Measurements from ENCODE around the gene TXNRD3.

TXNRD3 gene

DNA sequence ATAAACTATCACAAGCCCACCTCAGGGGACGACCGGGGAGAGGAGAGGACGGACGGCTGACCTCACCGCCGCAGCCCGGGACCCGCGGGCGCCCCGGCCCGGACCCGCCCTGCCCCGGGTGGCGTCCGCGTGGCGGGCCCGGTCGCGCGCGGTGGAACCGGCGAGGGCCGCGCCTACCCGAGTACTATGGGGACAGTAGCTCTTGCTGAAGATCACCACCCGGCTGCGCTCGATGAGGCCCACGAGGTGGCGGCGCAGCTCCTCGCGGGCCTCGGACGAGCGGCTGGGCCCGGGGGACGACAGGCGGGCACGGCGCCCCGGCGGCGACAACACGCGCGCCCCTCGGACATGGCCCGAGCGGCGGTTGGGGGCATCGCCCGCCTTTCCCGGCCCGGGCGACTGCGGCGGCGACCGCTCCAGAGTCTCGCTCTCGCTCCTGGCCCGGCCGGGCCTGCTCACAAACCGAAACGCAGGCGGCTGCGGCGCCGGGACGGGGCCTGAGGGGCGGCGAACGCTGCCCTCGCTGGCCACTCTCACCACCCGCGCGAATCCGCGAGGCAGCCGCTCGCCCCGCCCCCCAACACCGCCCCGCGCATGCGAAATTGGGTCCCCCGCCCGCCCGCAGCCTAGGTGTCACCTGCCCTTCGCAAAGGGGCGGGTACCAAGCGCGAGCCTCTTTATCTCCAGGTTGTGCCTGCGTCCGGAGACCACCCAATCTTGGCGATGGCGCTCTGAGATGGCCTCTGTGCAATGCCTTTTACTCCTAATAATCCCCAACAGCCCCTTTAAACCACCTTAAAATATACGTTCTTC is at the start of gene TXNRD3:
Gene TXNRD3 (minus strand): TSS at position 554 of the 813 bp plus-strand sequence.
- peak; percentile 69 for DNase-seq

DNA sequence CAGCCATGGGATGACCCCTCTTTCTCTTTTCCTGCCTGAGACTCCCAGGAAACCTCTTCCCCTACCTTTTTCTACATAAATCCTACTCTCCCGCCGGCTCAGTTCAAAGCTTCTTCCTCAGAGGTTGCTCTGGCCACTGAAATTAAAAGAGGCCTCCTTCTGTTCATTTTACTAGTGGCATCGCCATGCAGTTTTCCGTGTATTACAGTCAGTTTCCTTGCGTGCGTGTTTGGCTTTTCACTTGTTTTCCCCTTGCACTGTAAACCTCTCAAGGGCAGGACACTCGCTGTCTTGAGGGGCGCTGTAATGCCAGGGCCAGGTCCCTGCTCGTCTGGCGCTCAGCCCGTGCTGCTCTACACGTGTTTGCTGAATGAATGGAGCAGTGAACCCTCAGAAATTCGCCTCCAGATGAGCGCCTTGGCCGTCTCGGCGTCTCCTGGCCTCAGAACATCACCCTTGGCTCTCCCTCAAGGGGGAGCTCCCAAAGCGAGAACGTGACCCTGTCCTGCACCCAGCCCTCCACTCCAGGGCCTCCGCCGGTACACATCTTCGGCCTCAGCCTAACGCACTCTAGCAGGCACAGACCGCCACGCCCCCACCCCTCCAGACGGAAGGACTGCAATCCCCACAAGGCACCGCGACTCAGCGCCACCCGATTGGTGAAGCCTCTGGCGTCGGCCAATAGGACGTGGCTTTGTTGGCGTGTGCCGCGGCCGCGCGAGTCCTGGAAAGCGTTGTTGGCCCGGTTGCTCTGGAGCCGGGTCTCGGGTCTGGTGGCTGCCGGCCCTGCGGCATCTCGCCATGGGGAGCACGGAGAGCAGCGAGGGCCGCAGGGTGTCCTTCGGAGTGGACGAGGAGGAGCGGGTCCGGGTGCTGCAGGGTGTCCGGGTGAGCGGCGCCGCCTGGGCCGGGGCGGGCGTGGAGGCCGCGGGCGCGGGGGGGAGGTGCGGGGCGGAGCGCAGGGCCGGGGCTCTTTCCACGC is 48.9 kb upstream of the TXNRD3 start, which contains the start of gene CHCHD6:
Gene CHCHD6 (plus strand): TSS at position 729 of the 982 bp plus-strand sequence. CDS start 73 bp downstream, at position 802.
- DNase-seq = peak; percentile 97

DNA sequence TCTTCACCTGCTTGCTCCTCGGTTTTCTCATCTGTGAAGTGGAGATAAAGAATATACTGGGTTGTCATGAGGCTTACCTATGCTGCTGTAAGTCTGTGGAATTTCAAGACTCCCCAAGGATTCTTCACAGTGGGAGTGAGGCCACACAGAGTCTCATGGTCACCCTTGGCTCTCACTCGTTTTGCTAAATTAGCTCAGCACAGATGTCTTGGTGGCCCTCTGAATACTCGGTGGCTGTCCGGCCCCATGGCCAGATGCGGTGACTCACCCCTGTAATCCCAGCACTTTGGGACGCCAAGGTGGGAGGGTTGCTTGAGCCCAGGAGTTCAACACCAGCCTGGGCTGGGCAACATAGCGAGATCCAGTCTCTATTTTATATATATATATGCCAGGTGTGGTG is 44.1 kb upstream of the TXNRD3 start:
- DNase-seq = no peak

- no peak for DNase-seq
Observed at GRCh38 chr3:126696701-126697267, 41.9 kb upstream of the TXNRD3 start.

DNA sequence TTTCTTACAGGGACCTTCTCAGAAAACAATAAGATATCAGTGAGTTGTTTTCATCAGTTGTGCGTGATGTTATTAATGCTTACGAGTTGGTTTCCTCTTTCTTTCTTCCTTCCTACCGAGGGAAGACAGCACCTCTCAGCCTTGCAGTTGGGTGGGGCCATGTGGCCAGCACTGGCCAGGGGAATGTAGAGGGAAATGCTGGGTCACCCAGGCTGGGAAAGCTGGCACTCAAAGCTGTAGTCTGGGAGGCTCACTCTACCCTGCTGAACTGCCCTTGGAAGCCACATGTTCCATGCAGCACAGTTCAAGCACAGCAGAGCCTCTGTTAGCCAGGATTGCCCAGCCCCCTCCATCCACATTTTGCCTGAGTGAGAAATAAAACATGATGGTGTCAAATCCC is 39.0 kb upstream of the TXNRD3 start:
- no peak for DNase-seq

GRCh38 chr3:126692858-126693257 is 37.9 kb upstream of the TXNRD3 start:
- DNase-seq = no peak

GRCh38 chr3:126691765-126692164 is 36.8 kb upstream of the TXNRD3 start:
- DNase-seq = no peak

- no peak for DNase-seq
Observed at GRCh38 chr3:126685493-126685892, 30.6 kb upstream of the TXNRD3 start.

GRCh38 chr3:126685021-126685420 is 30.1 kb upstream of the TXNRD3 start:
- no peak for DNase-seq

DNA sequence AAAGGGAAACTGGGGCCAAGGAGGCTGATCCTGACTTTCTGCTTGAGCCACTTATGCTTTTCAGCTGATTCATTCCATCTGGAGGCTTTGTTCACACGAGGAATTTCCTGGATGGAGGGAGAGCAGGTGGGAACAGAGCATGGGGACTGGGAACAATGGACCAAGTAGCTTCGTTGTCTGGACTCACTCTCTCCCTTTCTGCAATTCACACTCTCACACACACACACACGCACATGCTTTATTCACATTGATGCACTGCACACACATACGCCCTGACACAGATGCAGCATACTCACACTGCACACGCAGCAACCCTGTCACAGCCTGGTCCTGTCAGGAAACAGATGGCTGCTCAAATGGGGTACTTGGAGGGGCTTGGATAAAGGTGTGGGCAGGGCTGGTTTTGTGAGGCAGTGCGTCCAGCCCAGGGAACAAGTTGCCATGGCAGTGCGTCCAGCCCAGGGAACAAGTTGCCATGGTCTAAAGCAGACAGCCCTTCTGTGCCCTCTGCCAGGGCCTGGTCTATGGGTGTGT is 29.4 kb upstream of the TXNRD3 start:
- no peak for DNase-seq

DNA sequence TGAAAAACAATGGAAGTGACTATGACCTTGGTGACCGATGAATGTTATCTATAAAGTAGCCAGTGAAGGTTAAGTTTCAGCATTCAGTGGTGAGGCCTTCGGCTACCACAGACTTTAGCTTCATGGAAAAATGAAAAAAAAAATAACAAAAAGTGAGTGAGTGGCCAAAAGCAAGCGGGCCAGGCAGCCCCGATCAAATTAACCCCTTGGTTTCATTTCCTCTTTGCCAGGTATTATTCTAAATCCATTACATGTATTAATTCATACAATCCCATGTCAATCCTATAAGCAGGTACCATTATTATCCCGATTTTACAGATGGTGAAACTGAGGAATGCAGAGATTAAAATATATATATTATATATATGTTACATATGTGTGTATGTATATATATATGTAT is 28.1 kb upstream of the TXNRD3 start:
- no peak for DNase-seq

DNA sequence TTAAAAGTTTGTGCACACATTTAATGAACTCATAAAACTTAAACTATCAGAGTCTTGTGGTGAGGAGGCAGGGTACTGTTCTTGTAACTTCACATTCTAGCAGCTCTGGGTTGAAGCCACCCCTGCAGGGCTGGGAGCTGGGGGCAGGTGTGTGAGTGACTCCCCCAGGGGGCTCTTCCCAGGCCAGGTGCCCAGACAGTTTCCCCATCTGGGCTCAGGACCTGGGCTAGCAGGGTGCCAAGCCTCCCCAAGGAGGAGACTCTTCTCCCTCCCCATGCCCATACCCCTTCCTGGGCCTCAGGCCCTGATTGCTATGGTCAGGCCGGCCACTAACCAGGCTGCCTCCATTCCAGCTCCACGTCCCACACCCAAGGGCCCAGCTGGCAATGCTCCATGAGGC is 27.1 kb upstream of the TXNRD3 start:
- DNase-seq = no peak

- DNase-seq = no peak
Observed at GRCh38 chr3:126680667-126681055, 25.7 kb upstream of the TXNRD3 start.

DNA sequence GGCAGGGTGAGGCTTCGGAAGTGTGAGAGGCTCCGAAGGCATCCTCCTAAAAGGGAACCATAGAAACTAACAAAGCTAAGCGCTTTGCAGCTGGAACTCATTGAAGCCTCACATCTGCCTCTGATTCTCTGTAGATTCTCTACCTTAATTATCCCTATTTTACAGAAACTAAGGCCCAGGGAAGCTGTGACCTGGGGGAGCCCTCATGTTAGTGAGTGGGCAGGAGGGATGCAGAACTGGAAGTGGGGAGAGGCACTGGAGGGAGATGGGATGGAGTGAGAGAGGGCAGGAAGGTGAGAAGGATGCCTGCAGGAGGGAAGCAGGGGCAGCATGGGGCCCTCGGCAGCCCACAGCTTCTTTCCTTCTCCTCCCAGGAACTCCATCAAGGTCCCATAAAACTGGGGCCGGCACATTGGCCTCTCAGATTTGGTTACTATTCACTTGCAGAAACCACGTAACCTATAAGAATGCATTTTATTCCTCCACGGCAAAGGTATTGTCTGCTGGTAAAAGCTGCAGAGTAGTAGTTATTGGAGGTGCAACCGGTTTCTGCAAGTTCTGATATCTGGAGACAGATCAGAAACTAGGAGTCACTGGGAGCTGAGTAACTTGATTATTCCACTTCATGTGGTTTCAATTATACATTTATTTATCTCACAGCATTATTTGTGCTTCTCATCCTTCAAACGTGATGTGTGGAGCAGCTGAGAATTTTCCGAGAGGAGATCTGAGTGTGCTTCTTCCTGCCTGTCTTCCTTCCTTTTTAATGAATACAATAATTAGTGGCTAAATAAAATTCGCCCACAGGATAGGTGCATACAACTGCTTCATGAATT is 25.1 kb upstream of the TXNRD3 start:
- no peak for DNase-seq

GRCh38 chr3:126679318-126679751 is 24.4 kb upstream of the TXNRD3 start:
- DNase-seq = peak; percentile 86

- DNase-seq = no peak
Observed at GRCh38 chr3:126678693-126679317, 23.9 kb upstream of the TXNRD3 start.

DNA sequence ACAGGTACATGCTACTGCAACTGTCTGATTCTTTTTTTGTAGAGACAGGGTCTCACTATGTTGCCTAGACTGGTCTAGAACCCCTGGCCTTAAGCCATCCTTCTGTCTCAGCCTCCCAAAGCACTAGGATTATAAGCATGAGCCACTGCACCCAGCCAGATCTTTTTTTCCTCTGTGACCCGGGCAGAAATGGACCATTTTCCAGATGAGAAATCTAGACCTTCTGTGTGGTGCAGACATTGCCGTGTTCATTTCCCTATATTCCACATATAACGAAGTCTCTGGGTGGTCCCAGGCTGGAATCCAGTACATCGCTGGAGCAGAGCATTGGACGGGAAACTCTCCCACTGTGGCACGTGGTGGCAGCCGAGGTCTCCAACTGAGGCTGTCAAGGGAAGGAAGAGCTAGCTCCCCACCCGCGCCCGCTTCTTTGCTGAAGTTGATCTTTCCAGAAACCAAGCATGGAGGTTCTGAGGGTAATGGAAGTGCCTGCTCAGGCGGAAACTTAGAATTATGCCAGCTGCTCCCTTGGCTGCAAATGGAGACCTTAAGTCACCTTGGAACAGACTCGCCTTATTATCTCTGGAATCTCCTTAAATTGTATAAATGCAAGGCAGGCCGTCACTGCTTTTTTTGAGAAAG is 23.1 kb upstream of the TXNRD3 start:
- DNase-seq = no peak

DNA sequence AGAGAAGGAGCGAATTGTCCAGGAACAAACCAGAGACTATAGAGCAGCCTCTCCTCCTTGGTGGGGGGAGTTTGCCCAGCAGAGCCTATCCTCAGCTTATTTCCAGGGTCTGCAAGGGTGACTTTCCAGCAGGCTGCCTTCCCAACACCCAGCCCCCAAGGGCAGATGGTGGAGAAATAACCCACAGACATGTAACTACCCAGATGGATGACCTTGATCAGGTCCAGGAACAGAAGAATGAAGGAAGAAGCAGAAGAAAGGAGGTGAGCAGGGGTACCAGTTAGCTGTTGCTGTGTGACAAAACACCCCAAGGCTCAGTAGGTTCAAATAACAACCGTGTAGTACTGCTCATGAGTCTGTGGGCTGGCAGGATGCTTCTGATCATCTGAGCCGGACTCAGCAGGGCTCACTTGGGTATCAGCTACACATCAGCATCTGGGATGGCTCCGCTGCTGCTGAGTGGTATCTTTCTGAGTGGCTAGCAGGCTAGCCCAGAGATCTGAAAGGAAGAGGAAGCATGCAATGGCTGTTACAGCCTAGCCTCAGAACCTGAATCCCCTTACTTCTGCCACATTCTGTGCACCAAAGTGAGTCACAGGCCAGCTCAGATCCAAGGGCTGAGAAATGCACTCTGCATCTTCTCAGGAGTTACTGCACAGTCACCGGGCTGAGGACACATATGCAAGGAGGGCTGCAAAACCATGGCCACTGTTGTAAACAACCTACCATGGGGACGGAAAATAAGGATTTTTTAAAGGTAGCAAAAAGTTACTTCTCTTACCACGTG is 22.2 kb upstream of the TXNRD3 start:
- no peak for DNase-seq

GRCh38 chr3:126672741-126673140 is 17.8 kb upstream of the TXNRD3 start:
- no peak for DNase-seq

- no peak for DNase-seq
Observed at GRCh38 chr3:126672340-126672739, 17.4 kb upstream of the TXNRD3 start.
